ENCODE data around the gene GRIN3B.

Gene GRIN3B

DNA sequence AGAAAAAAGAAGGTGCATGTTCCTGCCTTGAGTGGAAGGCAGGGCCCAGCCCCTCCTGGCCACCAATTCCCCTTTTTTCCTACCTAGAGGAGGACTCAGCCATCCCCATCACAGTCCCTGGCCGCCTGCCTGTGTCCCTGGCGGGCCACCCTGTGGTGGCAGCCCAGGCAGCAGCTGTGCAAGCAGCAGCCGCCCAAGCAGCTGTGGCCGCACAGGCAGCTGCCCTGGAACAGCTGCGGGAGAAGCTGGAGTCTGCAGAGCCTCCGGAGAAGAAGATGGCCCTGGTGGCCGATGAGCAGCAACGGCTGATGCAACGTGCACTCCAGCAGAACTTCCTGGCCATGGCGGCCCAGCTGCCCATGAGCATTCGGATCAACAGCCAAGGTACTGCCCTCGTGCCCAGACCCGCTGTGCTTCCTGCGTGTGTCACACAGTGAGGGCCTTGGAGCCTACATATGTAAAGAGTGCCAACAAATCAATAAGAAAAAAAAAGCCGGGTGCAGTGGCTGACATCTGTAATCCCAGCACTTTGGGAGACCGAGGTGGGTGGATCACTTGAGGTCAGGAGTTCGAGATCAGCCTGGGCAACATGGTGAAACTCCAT lies 33.6 kb upstream of the GRIN3B start:
- no peak for DNase-seq

GRCh38 chr19:970695-971094 lies 29.5 kb upstream of the GRIN3B start:
- DNase-seq = no peak

GRCh38 chr19:971795-972194 lies 28.4 kb upstream of the GRIN3B start:
- DNase-seq = no peak

GRCh38 chr19:972281-972680 lies 27.9 kb upstream of the GRIN3B start:
- DNase-seq = no peak

DNA sequence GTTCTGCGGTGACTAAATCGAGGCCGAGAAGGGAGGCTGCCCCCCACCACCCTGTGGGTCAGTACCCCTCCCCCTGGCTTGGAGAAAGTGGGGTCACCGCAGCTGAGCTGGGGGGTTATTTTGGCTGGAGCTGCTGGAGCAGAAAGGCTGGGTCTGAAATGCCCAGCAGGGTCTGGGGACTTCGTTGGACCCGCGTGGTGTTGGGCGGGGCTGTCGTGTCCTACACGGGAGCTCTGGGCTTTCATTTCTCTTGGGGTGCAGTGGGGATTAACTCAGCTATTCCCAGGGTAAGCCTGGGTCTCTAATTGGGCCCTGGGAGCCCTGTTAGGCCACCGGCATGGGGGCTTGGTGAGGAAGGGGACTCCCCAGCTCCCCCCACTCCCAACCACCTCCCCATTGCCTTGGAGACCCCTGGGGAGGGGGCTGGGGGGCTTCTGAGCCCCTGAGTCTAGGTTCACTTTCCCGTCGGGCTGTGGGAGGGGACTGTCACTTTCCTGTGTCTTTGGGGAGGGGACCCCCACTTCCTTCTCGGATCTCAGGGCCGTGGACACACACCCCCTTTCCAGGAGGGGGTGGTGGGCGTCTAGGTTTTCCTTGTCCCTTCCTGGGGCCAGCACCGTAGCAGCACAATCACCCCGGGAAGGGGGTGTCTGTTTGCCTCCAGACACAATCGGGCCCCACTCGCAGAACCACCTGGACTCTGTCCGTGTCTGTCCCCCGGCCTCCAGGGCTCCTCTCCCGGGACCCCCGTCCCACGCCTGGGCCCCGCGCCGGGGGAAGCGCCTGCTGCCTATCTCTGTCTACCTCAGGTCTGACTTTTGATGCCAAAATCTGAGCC lies 26.3 kb upstream of the GRIN3B start:
- no peak for DNase-seq

DNA sequence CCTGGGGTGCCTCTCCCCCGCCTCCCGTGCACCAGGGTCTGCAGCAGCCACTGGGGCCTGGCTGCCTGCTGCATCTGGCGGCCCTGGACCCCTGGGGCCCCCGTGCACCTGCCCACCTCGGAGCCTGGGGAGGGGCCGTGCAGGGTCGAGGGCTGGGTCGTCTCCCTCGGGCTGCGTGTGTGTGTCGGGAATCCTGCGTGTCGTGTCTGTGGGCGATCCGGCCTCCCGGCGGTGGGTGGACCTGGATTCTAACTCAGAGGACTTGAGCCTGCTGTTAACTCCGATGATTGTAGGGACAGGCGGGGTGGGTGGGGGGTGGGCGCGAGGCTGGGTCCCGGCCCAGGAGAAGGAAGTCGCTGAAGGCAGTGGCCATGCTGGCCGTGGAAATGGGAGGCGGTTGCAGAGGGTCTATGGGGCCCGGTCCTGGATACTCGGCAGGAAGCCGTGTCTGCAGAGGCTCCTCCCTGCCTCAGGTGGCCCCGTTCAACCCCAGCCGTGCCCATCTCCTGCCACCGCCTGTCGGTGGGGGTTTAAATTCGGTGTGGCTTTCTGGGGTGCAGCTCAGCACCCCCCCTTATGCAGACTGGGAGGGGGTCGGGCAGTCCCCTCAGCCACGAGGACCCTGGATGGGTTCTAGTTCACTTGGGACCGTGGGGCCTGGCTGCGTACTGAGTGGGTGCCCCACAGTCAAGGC lies 25.5 kb upstream of the GRIN3B start:
- DNase-seq = no peak

DNA sequence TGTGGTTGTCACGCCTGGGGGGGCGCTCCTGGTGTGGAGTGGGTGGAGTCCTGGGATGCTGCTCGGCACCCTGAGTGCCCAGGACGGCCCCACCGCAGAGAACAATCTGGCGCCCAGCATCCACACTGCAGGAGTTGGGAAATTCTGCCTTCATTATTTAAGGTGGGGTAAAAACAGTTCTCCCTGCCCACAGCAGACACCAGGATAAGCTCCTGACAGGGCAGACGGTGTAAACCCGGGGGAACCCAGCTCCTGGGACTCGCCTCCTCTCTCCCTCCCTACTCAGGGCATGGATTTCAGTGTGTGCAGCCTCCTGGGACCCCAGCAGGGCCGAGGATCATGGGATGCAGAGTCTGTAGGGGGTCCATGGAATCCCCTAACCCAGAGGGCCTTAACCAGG lies 23.7 kb upstream of the GRIN3B start:
- DNase-seq = no peak

- no peak for DNase-seq
Observed at GRCh38 chr19:977058-977464, 23.2 kb upstream of the GRIN3B start.

GRCh38 chr19:979318-979741 lies 20.9 kb upstream of the GRIN3B start:
- no peak for DNase-seq

- no peak for DNase-seq
Observed at GRCh38 chr19:980133-980998, 19.9 kb upstream of the GRIN3B start.

GRCh38 chr19:982567-983170 lies 17.6 kb upstream of the GRIN3B start:
- DNase-seq = peak; percentile 20

DNA sequence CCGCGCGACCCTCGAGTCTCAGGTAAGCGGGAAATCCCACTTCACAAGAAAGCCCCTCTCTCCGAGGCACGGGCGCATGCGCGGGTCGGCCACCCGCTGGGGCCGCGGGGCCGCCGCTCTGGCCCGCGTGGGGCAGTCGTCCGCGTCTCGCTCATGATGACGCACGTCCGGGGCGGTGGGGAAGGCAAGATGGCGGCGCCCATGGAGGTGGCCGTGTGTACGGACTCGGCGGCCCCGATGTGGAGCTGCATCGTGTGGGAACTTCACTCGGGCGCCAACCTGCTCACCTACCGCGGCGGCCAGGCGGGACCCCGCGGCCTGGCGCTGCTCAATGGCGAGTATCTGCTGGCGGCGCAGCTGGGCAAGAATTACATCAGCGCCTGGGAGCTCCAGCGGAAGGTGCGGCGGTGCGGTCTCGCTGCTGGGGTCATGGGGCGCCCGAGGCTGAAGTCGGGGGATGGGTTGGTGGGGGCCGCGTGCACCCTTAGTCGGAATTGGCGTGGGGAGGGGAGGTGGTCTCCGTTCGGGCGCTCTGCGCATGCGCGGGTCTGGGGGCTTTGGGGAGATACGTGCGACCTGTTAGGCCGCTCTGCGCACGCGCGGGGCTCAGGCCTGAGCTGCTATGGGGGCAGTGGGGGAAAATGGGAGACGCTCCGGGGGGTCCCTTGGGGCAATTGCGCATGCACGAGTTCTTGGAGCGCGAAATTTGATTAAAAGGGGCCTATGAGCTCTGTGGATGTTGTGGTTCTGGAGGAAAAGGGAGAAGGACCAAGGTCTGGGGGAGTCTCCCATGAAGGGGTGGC lies 15.9 kb upstream of the GRIN3B start, which contains the start of gene WDR18:
Gene WDR18 (plus strand): TSS at position 181 of the 803 bp plus-strand sequence. CDS start 9 bp downstream, at position 190.
- DNase-seq = peak; percentile 60

GRCh38 chr19:986083-986482 lies 14.1 kb upstream of the GRIN3B start:
- DNase-seq = no peak

GRCh38 chr19:988081-988480 lies 12.1 kb upstream of the GRIN3B start:
- no peak for DNase-seq

DNA sequence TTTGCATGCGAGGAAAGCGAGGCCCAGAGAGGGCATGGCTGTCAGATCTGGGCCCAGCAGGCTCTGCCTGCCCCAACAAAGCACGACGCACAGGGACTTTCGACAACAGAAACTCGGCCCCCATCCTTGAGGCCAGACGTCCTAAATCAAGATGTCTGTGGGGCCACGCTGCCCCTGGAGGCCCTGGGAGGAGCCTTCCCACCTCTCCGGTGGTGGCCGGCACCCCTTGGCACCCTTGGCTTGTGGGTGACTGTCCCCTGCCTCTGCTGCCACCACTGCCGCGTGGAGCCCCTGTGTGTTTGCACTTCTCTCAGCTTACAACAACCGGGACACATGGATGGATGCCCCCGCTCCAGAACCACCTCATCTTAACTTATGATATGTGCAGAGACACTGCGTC lies 11.7 kb upstream of the GRIN3B start:
- DNase-seq = no peak

DNA sequence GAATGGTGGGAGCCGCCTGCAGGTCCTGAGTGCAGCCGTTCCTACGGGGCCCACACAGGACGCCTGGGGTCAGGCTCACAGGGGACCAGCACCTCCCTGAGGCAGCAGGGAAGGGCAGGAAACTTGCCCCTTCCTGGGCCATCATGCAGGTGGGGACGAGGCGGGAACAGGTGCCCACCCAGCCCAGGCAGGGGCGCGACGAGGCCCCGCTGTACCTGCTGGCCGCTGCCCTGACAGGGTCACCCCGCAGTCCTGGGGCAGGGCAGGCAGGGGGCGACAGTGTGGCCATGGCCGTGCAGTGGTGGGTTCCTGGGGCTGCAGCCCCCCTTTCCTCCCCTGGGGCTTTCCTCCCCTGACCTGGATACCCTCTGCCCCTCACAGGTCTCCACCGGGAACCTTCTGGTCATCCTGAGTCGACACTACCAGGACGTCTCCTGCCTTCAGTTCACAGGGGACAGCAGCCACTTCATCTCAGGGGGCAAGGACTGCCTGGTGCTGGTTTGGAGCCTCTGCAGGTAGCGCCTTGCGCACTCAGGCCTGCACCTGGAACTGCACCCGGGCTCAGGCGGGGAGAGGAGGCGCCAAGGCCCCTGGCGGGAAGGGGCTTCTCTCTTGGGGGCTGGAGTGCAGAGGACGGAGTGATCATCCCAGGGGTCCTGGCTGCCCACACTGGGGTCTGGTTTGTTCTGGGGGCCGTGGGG lies 10.7 kb upstream of the GRIN3B start:
- DNase-seq = no peak

- no peak for DNase-seq
Observed at GRCh38 chr19:990119-990571, 10.1 kb upstream of the GRIN3B start.

DNA sequence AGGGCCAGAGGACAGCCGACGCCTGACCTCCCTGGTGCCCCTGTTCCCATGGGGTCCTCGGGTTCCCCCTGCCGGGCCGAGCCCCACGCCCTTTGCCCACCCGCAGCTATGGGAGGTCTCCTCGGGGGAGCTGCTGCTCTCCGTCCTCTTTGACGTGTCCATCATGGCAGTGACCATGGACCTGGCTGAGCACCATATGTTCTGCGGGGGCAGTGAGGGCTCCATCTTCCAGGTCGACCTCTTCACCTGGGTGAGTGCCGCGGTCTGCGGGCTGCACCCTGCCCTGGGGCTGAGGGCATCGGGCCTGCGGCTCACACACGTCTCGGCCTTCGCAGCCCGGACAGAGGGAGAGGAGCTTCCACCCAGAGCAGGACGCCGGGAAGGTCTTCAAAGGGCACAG lies 9.5 kb upstream of the GRIN3B start:
- DNase-seq = no peak

GRCh38 chr19:991174-991931 lies 8.9 kb upstream of the GRIN3B start:
- DNase-seq = no peak
